Activated CD4-positive, CD25-positive, alpha-beta regulatory T cell treated with anti-CD3 and anti-CD28 coated beads, Interleukin-2, amount 50 U/mL, for 72 hours (primary cell): Measurements from ENCODE around the gene ISLR.

Experiments
- DNase-seq: peaks from one replicate; pipeline ENCODE4 v3.0.0; 2021

The ISLR gene, protein sequence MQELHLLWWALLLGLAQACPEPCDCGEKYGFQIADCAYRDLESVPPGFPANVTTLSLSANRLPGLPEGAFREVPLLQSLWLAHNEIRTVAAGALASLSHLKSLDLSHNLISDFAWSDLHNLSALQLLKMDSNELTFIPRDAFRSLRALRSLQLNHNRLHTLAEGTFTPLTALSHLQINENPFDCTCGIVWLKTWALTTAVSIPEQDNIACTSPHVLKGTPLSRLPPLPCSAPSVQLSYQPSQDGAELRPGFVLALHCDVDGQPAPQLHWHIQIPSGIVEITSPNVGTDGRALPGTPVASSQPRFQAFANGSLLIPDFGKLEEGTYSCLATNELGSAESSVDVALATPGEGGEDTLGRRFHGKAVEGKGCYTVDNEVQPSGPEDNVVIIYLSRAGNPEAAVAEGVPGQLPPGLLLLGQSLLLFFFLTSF

DNA sequence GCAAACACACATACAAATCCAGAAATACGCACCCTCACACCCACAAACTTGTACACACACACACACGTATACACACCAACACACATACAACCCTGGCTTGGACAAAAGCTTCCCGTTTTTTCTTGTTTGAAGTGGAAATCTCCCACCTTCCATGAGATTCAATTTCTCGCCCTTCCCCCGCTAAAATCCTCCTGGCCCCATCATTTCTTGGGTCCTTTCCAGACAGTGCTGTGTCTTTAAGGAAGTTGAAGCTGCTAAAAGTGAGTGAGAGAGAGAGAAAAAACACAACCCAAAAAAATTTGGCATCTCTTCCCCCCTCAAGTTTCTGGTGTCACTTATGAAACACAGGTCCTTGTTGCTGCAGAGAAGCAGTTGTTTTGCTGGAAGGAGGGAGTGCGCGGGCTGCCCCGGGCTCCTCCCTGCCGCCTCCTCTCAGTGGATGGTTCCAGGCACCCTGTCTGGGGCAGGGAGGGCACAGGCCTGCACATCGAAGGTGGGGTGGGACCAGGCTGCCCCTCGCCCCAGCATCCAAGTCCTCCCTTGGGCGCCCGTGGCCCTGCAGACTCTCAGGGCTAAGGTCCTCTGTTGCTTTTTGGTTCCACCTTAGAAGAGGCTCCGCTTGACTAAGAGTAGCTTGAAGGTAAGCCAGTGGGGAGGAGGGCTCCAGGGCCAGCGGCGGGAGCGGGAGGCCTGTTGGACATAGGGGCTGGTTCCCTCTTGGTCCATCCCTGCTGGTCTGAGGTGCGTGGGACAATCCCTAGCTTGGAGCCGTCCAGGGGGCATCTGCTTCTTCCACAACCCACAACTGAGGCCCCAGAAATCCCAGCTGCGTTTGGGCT lies at the start of gene ISLR:
Gene ISLR (plus strand): TSS at position 331 of the 839 bp plus-strand sequence. CDS start 1,149 bp downstream, outside the sequence.
- peak; percentile 21 for DNase-seq

DNA sequence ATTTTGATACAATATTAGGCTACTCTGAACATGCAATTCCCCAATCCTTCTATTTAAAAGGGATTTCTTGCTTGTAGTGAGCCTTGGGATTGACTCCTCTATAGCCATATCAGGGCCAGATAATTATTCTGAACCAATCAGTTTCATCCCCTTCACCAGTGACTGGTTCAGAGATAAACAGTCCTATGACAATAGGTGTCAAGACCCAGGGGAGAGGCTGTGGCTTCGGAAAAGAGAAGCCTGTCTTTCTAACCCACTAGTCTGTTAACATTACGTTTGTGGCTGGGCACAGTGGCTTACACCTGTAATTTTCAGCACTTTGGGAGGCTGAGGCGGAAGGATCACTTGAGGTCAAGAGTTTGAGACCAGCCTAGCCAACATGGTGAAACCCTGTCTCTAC lies 49.3 kb upstream of the ISLR start:
- DNase-seq: no peak

DNA sequence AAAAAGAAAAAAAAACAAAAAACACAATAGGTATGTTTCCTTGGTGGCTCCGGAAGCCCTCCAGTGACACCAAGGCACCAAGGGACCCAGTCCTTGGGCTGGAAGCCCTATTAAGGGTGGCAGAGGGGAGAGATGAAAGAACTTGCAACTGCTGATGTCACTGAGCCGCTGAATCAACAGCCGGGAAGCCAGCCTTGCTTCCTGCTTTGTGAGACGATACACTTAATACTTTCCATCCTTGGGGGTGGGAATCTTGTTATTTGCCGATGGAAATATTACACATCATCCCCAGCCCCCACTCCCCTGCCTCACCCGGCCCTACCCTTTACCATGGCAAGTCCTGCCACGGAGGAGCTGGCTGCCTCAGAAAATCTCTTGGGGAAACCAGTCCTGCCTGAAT lies 48.8 kb upstream of the ISLR start:
- no peak for DNase-seq

DNA sequence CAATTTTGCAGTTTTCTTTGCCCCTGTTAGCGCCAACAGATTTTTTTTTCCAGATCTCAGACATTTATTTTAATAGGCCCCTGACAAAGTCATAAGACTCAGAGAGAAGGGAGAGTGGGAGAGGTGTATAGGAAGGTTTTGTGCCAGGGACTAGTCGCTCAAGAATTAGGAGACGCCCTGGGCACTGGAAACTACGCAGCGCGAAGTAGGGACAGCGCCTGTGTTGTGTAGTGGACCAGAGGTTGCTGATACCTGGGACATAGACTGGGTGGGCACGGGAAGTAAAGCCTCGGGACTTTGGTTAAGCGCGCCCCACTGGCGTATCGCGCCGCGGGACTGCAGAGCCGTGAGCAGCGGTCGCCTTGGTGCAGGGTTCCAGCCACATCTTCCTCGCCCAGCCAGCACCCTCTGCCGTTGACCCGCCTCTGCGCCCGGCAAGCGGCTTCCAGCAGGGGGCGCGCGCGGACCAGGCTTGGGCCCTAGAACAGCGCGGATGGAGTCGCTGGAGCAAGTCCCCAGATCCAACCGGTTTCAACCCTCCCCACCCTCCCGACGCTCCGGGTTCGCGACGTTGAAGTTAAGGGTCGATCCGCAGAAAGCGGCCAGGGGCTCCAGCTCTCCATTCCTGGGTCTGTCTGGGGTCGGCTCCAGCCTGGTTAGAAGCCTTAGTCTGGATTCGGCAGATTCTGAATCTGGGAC lies 46.1 kb upstream of the ISLR start:
- DNase-seq: peak; percentile 93

DNA sequence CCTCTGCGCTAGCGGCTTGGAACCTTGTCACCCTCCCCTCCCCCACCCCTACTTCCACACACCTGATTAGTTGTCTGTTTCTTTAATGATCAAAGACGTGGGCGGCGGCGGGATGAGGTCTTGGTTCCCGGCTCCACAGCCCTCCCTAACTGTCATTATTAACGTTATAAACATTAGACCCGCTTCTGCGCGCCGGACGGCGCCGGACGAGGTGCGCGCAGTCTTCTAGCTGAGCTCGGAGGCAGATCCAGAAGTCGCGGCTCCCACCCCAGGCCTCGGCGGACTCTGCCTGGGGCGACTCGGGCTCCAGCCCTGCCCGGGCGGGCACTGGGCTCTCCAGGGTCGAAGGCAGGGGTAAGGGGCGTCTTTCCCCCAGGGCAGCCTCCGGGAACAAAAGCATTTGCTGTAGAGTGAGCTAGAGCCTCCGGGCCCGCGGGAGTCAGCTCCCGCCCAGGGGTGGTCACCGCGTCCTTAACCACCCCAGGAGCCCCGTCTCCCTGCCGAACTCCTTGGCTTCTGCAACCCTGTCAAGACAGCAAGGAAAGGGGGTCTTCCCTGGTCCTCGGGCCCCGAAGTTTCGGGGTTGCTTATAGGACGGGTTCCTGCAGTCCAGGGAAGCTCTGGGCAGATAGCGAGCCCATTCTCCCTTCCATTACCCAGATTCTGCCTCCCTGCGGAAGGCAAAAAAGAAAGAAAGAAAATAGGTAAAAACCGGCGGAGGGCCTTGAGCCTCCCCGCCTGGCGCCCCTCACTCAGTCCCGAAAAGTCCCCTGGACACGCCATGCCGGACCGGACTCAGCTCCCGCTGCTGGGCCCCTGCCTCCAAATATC lies 45.3 kb upstream of the ISLR start:
- no peak for DNase-seq

DNA sequence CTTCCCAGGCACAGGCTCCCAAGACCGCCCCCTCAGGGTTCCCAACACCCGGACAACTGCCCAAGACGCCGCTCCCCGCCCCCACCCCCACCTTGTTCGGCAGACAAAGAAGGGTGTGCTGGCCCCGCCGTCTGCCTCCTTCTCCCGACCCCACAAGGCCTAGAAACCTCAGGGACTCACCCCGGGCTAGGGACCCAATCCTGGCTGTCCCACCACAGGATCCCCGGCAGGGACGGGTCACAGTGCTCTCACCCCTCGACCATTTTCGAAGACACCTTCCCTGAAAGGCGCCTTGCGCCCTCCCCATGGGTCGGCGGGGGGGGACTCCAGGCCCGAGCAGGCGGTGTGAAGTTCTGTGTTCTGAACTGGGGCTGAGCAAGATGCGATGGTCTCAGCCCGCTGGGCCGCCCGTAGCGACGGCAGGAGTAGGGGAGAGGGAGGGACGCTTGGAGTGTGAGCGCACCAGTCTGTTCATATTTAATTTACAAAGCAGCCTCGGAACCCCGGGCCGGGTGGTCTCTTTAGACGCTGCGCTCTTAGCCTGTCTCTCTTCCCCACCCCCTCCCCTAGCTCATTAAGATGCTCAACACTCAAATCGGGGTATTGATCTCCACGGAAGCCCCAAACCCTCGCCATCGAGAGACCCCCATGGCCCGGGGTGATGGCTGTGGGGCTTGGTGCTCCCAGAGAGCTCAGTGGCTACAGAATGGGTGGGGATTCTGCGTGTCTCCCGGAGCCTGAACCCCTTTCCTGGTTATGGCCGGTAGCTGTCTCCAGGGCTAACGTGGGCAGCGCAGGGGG lies 44.5 kb upstream of the ISLR start:
- DNase-seq: no peak

DNA sequence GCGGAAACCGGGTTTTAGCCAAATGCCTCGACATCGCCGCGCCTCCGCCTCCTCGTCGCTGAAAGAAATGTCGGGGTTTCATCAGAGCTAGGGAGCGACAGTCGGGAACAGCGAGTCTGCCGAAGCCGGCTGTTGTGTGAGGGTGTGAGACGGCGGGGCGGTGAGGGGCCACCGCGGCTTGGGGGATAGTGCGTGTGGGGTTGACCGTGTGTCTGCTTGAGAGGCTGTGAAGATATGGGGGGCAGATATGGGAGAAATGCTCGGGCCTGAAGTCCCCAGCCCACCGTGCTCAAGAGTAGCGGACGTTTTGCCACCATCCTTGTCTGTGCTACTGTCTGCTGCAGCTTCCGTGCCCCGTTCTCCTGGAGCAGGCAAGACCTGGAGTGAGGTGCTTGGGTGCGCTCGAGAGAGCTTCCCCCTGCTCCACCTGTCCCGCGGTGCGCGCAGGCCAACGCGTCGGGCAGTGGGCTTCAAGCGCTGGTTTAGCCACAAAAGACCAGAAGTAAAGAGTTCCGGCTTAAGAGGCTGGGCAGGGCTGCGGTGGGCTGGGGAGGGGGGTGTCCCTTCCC lies 43.8 kb upstream of the ISLR start:
- no peak for DNase-seq

DNA sequence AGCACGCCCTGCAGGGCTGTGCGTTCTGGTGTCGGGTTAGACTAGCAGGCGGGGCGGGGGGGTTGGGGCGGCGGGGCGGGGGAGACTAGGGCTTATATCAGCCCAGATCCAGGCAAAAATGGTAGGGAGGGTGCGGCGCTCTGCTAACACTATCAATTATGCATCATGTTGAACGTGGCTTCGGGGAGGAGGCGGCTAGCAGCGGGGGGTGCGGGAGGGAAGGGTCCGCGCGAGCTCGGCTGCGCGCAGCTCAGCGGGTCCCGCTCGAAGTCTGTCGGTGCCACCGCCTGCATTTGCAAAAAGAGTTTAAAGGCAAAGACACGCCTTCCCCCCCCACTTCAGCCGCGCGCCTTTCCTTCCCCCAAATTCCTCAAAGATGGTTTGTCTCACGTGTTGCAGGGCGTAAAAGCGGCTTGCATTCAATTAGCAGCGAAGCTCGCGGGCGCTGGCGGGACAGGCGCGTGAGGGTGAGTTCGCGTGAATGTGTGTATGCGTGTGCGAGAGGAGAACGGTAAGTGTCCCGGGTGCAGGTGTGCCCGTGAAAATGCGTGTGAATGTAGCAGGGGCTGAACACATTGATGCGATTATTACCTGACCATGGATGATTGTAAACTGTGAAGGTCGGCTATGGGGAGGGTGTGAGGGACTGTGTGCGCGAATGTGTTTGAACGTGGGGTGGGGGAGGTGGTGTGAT lies 43.2 kb upstream of the ISLR start, which contains the start of gene ISLR2:
Gene ISLR2 (plus strand): TSS at position 432 of the 694 bp plus-strand sequence. CDS start 2,169 bp downstream, outside the sequence.
- no peak for DNase-seq

DNA sequence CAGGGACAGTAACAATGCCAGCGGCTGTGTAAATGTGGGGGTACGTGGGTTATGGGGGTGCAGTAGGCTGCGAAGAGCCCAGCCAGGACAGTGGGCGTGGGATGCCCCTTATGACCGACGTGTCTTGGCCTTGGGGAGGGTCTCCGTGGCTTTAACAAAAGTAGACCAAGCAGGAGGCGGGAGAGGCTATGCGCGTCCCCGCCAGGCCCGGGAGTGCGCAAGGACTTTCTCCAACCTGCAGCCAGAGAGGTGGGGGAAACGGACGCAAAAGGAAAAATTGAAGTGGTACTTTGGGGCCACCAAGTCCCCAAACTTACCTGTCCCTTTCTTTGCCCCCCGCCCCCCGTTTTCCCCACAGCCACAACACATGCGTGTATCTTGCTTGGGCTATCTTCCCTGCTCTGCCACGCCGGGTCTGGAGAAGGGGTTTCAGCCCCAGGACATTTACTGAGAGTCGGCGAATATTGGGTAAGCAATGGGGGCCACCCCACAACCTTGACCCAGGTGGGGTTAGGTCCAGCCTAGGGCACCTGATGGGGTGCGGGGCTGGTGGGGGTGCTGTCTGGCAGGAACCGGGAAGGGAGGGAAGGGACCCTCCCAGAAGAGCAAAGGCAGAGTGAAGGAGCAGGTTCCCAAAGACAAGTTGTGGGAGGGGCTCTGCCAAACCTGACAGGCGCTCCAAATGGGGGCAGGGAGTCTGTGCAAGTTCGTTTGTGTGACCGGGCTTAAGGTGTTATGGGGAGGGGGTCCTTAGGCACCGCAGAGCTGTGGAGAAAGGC lies 42.5 kb upstream of the ISLR start:
- DNase-seq: no peak

DNA sequence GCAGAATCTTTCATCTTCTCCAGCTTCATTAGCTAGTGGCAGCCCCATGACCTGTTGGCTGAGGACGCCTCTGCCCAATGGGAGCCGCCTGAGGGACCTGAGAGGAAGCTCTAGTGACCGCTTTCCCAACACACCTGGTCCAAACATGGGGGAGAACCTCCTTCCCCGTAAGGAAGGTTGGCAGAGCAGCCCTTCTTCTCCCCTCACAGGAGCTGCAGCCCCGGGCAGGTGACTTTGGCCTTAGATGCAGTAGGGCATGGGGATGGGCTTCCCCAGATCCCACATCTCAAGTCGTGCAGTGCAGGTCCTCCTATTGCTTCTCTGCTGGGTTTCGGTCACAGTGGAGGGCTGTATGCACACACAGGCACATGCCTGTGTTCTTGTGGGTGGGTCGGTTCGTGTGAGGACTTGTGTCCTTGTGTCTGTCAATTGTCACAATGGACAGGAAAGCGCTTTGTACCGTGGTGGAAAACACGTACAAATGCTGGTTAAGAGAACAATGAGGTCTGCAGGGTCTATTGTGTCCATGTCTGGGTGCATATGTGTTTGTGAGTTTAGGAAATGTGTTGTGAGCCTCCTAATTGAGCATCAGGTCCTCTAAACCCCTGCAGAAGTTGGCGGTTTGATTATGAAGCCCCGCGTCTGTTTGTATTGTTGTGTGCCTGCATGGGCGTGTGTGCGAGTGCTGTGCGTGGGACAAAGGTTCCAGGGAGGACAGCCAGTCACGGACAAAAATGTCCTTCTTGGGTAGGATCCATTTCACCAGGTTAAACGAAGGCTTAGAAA lies 41.7 kb upstream of the ISLR start:
- DNase-seq: no peak

DNA sequence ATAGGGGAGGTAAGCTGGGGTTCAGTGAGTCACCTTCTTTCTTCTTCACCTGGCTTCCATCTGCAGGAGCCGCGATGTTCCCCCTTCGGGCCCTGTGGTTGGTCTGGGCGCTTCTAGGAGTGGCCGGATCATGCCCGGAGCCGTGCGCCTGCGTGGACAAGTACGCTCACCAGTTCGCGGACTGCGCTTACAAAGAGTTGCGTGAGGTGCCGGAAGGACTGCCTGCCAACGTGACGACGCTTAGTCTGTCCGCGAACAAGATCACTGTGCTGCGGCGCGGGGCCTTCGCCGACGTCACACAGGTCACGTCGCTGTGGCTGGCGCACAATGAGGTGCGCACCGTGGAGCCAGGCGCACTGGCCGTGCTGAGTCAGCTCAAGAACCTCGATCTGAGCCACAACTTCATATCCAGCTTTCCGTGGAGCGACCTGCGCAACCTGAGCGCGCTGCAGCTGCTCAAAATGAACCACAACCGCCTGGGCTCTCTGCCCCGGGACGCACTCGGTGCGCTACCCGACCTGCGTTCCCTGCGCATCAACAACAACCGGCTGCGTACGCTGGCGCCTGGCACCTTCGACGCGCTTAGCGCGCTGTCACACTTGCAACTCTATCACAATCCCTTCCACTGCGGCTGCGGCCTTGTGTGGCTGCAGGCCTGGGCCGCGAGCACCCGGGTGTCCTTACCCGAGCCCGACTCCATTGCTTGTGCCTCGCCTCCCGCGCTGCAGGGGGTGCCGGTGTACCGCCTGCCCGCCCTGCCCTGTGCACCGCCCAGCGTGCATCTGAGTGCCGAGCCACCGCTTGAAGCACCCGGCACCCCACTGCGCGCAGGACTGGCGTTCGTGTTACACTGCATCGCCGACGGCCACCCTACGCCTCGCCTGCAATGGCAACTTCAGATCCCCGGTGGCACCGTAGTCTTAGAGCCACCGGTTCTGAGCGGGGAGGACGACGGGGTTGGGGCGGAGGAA lies 40.5 kb upstream of the ISLR start:
- no peak for DNase-seq

DNA sequence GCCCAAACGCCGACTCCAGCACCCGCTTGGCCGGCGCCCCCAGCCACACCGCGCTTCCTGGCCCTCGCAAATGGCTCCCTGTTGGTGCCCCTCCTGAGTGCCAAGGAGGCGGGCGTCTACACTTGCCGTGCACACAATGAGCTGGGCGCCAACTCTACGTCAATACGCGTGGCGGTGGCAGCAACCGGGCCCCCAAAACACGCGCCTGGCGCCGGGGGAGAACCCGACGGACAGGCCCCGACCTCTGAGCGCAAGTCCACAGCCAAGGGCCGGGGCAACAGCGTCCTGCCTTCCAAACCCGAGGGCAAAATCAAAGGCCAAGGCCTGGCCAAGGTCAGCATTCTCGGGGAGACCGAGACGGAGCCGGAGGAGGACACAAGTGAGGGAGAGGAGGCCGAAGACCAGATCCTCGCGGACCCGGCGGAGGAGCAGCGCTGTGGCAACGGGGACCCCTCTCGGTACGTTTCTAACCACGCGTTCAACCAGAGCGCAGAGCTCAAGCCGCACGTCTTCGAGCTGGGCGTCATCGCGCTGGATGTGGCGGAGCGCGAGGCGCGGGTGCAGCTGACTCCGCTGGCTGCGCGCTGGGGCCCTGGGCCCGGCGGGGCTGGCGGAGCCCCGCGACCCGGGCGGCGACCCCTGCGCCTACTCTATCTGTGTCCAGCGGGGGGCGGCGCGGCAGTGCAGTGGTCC lies 39.7 kb upstream of the ISLR start:
- no peak for DNase-seq

DNA sequence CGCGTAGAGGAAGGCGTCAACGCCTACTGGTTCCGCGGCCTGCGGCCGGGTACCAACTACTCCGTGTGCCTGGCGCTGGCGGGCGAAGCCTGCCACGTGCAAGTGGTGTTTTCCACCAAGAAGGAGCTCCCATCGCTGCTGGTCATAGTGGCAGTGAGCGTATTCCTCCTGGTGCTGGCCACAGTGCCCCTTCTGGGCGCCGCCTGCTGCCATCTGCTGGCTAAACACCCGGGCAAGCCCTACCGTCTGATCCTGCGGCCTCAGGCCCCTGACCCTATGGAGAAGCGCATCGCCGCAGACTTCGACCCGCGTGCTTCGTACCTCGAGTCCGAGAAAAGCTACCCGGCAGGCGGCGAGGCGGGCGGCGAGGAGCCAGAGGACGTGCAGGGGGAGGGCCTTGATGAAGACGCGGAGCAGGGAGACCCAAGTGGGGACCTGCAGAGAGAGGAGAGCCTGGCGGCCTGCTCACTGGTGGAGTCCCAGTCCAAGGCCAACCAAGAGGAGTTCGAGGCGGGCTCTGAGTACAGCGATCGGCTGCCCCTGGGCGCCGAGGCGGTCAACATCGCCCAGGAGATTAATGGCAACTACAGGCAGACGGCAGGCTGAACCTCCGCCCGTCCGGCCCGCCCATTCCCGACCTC lies 39.0 kb upstream of the ISLR start:
- no peak for DNase-seq

DNA sequence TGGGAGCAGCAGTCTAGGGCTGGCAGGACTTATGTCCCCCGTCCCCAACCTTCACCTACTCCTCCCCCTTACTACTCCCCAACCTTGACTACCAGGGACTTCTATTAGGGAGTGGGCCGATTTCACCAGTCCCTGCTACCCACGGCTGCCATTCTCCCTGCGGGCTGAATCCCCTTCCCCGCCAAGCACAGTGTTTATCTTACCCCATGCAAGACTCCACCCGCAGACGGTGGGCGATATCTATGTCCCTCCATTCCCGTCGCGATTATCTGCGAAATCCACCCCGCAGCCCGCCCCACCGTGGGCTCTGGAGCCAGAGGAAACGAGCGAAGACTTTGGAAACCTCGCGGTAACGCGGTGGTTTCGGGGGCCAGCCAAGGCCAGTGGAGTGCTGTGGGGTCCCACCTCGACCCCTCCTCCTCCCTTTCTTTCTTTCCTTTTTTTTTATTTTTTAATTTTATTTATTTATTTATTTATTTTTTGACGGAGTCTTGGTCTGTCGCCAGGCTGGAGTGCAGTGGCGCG lies 38.4 kb upstream of the ISLR start:
- DNase-seq: no peak

DNA sequence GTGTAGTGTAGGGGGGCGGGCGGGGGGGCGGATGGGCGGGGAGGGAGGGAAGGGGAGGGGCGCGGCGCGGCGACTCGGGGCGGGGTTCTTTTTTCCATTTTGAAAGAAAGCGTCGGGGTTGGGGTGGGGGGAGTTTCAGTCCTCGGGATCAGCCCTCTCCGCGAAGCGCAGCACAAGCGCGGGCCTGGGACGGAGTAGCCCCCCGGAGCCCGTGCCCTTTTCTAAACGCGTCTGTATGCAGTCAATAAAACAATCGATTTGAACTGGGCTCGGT lies 37.0 kb upstream of the ISLR start:
- DNase-seq: no peak

DNA sequence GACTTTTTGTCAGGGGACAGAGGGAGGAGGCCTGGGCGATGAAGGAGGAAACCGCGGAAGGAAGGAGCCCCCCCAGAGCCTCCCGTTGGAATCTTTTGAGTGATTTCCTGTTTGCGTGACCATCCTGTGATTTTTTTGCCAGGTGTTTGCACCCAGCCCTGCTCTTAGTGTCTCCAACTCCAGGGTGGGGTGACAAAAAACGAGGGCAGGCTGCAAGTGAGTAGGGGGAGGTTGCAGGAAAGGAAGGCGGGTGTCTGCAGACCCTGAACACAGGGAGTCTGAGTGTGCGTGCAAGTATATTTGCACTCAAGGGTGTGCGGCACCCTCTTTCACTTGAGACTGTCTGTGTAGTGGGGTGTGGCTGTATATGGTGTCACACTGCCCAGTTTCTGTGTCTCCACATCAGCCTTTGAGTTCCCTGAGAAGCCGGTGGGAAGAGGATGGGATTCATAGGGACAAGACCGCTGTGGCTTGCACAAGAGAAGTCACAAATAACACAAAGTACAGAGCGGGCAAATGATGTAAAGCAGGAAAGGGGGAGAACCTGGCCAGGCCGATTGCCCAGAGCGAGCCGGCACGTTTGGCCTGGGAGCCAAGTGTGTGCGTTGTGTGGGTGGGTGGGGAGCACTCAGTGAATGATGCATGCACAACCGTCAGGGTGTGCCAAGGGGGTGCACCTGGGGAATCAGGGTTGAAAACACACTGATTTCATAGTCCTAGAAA lies 36.5 kb upstream of the ISLR start:
- no peak for DNase-seq
